Activated naive CD8-positive, alpha-beta T cell treated with anti-CD3 and anti-CD28 coated beads, Interleukin-2, amount 50 U/mL, for 16 hours (primary cell): Measurements from ENCODE around the gene FAM209B.
"Not testable (repeated sequence)": the region's sequence is repeated elsewhere in the genome, so short reads cannot be mapped to it uniquely, and the experiment has no call there.

Experiments used
- DNase-seq: peaks from one replicate; pipeline ENCODE4 v3.0.0-alpha.2; 2020; ENCODE audit warnings: low read depth, low spot score

The FAM209B gene, protein sequence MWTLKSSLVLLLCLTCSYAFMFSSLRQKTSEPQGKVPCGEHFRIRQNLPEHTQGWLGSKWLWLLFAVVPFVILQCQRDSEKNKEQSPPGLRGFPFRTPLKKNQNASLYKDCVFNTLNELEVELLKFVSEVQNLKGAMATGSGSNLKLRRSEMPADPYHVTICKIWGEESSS

DNA sequence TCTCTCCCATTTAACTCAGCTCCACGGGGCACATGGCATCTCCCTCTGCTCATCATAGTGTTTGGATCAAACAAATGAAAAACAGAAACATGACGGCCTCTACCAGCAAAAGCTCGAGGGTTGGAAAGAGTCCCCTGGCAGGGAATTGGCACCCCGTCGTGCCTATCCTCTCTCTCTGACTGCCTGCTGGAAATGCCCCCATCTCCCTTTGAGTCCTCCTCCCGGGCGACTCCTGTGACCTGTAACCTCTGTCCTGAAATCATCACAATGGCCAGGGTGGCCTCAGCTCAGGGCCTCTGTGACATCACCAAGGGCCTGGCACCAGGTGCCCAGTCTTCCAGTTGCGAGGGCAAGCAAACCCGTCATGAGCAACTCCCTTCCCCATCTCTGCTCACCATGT lies at the start of gene FAM209B:
FAM209B (plus strand) TSS at position 301 of the 400 bp plus-strand sequence; CDS start at position 397, 96 bp downstream.
- DNase-seq: not testable (repeated sequence)

DNA sequence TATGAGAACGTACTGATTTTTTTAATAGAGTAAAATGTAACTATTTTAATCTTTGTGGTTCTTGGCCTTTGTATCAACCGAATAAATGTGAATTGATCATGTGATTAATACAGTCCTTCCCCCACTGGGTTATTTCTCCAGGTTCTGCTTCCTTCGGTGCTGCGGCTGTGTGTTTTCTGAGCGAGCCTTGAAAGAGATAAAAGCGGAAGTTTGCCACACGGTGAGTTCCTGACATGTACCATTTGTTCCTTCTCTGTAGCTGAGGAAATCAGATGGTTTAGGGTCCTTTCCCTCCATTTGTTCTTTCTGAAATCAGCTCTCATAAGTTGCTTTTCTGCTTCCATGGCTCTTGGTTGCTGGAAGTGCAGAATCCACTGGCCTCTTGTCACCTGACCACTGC lies 49.1 kb upstream of the FAM209B start:
- DNase-seq: no peak

DNA sequence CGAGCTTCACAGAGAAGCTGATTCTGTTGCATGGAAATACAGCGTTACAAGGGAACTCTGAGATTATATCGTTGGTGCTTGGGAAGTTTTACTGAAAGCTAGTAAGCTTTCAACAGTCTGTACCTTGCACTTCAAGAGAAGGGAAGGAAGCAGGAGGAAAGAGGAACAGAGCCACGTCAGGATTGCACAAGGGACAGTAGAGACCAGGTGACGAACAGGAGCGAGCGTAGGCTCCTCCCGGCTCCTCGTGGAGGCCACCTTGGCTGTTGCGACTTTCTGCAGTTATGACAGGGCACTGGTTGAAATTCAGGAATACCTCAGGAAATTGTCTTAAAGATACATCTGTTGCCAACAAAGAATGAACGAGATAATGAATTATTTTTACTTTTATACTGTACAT lies 45.8 kb upstream of the FAM209B start:
- no peak for DNase-seq

DNA sequence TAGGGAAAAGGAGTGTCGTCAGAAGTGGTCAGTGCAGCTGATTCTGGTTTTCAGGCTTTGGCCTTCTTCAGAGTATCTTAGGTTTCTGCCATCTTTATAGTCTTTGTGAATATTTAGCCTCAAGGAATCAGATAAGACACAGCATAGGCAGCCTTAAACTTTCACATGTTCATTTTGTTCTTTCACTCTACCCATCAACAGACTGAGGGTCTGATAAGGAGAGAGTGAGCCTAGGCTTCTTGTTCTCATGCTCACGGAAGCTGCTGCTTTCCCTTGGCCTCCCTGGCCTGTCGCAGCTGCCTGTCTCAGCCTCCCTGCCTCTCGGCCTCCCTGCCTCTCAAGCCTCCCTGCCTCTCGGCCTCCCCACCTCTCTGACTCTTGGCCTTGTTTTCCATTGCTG lies 44.5 kb upstream of the FAM209B start:
- DNase-seq: no peak

DNA sequence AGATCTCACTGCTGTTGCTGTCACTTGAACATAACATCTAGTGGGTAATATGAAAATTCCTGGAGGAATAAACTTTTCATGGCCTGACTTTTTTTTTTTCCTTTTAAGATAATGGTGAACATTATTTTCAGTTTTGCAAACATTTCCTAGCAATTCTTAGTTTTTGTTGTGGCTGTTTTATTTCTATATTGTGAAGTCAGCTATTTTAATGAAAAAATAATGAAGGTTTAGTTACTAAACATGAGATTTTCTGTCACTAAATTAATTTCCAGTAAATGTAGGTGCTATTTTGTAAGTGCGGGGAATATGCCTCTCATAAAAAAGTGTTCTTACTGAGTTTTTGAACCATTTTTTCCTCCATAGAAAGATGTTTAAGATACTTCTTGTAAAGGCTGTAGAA lies 31.9 kb upstream of the FAM209B start:
- DNase-seq: no peak

DNA sequence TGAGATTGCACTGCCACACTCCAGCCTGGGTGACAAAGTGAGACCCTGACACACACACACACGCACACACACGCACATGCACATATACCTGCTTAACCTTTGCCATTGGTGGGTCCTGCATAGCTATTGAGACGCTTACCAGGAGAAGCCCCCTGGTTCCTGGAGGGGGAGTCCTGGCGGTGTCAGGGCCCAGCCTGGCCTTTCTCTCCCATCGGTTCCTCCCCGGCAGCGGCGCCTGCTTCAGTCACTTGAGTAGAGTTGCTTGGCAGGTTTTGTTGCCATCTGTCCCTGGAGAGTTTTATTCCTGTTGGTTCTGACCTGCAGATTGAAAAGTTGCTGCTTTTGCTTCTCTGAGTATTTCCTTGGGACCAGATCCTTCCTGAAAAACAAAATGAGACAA lies 29.1 kb upstream of the FAM209B start:
- no peak for DNase-seq

DNA sequence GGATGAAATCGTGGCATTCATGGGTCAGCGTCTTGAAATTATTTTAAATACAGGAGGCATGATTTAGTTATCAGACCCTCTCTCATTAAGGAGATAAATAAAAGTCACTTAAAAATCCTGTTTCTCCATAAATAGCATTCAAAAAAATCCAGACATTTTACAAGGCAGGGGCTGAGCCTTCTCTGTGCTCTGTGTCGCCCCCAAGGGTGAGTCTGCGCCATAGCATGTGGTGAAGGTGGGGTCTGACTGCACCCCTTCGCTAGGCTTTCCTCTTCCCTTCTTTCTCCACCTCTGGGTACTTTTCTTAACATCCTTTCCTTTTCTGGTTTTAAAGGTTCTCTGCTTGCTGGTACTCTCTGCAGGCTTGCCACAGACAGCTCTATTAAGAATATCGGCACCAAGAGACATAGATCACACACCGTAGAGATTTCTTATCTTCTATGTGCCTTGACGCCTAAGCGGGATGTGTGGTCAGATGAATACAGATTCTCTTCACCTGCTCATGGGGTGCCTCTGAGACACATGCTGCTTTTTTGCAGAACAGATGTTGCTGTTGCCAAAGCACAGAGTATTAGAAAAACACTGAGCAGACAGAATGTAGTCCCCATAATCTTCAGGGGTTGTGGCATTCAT lies 28.6 kb upstream of the FAM209B start:
- no peak for DNase-seq

DNA sequence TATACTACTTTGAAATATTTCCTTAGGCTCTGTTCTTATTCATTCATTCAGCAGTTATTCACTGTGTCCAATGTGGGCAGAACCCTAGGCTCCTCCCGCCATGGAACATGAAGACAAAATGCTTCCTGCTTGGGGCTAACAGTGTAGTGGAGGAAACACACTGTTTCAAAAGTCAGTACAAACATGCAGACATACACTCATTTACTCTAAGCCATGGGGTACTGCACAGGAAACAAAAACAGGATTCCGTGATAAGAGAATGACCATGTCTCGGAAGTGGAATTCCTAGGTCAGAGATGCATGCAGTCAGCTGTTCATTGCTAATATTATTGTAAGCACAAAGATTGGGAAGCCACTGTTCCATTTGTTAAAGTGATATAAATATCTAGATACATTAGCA lies 26.9 kb upstream of the FAM209B start:
- no peak for DNase-seq

DNA sequence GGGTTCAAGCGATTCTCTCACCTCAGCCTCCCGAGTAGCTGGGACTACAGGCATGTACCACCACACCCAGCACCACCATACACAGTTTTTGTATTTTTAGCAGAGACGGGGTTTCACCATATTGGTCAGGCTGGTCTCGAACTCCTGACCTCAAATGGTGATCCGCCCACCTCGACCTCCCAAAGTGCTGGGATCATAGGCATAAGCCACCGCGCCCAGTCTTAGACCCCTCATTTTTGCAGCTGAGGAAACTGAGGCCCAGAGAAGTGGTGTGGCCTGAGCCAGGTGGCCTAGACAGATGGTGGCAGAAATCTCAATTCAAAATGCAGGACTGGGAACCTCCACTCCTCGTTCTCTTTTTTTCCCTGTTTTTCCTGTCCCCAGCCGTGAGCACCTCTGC lies 21.1 kb upstream of the FAM209B start:
- no peak for DNase-seq

DNA sequence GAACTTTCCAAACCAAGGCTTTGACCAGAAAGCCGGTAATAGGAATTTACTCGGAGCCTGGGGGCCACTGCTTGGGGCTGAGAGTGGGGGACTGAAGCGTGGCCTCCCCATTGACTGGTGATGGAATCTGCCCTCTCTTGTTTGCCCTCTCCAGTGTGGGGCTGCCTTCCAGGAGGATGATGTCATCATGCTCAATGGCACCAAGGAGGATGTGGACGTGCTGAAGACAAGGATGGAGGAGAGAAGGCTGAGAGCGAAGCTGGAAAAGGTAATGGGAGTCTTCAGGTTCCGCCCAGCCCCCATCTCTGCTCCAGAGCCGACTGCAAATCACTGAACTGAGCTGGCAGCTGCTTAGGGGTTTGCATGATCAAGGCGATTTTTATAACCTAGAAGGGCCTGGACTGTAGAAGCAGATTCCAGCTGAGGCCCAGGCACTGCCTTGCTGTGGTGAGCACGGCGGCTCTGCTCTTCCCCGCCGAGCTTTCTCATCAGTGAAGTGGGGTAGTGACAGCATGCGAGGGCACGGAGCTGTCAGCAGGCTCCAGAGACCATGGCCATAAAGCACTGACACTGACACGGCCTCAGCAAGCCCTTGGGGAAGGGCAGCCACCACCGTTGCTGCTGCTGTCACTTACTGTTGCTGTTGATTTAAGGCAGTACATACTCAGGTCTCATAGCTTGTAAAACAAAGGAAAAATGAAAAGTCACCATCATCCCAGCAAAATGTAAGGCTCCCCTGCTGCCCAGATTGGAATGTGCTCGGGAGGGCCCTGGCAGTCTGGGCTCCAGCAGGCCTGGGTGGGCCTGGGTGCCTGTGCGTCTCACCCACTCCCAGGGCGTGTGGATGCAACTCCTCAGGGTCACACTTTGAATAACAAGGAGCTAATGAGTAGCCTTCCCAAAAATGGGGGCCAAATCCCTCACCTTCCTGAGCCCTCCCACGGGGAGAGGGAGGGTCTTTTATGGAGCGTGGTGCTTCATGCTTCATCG lies 19.6 kb upstream of the FAM209B start:
- no peak for DNase-seq

DNA sequence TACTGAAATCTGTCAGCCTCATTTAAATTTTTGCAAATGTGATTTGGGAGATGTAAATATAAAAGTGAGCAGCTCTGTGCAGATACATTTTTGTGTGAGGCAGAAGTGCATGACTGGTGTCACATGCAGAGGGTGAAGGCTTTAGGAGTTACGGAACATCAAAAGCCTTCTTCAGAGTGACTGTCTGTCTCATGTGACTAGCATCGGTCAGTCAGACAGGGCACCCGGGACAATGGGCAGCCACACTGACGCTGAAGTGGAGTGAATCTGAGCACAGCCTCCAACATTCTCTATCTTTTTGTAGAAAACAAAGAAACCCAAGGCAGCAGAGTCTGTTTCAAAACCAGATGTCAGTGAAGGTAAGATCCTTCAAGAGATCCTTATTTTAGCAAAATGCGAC lies 16.4 kb upstream of the FAM209B start:
- no peak for DNase-seq

DNA sequence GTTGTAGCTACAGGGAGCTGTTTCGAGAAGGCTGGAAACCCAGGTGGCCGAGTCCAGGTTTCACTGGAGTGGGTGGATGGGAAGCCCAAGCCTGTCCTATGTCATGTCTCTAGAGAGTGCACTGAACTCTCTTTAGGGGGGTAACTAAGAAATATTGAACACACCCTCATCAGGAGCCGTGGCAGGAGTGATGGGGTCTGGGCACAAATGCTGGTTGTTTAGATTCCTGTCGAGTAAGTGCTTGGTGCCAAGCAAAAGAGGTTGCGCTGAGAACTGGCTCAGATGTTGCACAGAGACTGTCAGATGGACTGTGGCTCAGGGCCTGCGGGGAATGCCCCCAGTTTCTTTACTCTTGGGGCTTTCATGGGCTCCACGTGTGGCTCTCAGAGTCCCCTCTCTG lies 15.8 kb upstream of the FAM209B start:
- DNase-seq: no peak

DNA sequence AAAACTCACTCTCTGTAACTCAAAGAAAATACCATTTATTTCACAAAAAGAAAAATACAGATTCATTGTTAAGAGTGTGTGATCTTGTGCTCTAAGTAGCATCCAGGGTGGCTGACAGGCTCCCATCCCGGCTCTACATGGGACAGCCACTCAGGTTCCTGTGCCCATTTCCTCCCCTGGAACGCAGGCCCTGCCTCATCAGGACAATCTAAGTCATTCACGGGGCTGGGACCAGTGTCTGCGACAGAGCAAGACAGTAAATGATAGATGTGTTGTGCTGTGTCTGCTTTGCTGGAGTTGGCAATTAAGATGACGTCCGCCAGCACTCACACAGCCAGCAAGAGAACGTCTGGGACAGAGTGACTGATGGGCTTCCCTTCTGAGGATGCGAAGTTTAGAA lies 15.4 kb upstream of the FAM209B start:
- DNase-seq: no peak

DNA sequence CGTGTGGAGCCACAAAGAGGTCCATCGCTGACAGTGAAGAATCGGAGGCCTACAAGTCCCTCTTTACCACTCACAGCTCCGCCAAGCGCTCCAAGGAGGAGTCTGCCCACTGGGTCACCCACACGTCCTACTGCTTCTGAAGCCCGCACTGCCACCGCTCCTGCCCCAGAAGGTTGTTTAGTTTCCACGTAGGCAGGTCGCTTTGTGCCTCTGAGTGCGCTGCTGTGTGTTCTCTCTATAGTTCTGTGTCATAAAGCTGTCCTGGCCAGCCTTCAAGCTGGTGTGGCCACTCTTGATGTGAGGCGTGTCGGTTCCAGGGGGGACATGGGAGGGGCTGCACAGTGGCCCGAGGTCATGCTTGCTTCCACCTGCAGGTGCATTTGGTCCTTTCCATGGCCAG lies 14.9 kb upstream of the FAM209B start:
- DNase-seq: no peak

DNA sequence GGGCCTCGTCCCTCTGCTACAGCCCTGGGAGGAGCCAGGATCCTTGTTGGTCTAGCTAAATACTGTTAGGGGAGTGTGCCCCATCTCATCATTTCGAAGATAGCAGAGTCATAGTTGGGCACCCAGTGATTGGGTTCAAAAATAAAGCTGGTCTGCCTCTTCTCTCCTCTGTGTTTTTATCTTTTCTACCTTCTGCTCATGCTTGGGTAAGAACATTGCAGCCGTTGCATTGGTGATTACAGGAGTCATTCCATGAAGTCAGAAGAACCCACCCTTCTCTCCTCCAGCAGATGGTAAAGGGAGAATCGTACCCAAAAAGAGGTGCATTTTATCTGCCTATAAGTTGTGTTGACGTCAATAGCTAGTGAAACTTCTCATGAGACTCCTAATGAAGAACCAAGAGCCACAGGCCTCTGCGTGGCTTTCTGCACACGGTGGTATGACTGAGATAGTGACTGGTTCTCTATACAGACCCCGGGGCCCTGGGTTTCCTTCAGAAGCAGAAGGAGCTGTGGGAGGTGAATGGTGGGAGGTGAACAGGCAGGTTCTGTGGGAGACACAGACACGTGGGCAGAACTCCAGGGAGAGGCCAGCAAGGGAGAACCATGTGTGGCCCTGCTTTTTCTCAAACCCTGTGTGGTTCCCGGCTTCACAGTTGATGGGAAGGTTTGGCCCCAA lies 14.2 kb upstream of the FAM209B start:
- no peak for DNase-seq

DNA sequence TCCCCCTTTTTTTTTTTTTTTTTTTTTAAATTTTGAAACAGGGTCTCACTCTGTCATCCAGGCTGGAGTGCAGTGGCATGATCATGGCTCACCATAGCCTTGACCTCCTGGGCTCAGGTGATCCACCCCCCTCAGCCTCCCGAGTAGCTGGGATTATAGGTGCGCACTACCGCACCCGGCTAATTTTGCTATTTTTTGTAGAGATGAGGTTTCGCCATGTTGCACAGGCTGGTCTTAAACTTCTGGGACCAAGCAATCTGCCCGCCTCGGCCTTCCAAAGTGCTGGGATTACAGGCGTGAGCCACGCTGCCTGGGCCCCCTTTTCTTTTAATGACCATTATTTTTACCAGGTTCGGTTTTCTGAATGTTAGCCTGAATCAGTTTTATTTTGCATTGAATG lies 13.5 kb upstream of the FAM209B start:
- no peak for DNase-seq

DNA sequence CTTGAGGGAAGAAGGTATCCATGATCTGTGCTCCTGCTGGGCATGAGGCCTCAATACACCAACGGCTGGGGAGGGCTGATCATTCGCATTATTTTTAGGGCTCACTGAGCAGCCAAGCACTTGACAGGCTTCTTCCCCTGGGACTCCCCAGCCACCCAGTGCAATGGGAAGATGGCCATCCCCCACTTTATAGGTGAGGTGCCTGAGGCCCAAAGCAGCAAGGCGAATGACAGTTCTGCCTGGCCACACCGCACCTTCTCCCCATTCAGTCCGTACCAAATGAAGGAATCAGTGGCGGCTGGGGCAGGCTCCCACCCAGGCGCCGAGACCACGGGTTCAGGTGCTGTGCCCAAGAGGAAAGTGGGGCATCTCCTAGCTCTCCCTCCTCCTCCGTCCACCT lies 12.9 kb upstream of the FAM209B start:
- DNase-seq: no peak

DNA sequence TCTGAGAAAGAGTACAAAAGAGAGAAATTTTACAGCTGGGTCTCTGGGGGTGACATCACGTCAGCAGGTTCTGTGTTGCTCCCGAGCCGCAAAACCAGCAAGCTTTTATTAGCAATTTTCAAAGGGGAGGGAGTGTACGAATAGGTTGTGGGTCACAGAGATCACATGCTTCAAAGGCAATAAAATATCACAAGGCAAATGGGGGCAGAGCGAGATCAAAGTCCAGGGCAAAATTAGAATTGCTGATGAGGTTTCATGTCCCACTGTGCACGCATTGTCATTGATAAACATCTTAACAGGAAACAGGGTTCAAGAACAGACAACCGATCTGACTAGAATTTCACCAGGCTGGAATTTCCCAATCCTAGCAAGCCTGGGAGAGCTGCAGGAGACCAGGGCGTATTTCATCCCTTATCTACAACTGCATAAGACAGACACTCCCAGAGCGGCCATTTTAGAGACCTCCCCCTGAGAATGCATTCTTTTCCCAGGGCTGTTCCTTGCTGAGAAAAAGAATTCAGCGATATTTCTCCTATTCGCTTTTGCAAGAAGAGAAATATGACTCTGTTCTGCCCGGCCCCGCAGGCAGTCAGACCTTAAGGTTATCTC lies 12.2 kb upstream of the FAM209B start:
- not testable (repeated sequence) for DNase-seq

DNA sequence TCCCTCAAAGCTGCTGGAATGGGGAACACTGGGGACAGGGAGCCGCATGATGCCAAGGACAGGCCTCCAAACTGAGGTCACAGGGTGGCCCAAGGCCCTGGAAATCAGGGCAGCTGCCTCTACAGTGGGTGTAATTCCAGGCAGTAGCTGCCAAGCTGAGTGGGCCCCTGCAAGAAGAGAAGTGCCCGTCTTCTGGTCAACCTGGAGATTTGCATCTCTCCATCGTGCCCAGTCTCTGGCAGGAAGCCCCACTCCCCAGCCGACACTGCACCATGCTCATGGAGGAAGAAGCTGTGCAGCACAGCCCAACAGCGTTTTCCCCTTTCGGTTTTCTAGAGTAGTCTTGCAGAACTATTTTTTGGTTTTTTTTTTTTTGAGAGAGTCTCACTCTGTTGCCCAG lies 10.7 kb upstream of the FAM209B start:
- no peak for DNase-seq

DNA sequence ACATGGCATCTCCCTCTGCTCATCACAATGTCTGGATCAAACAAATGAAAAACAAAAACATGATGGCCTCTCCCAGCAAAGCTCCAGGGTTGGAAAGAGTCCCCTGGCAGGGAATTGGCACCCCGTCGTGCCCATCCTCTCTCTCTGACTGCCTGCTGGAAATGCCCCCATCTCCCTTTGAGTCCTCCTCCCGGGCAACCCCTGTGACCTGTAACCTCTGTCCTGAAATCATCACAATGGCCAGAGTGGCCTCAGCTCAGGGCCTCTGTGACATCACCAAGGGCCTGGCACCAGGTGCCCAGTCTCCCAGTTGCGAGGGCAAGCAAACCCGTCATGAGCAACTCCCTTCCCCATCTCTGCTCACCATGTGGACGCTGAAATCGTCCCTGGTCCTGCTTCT lies 8.6 kb upstream of the FAM209B start, which contains the start of gene FAM209A:
FAM209A (plus strand) TSS at position 301 of the 400 bp plus-strand sequence; CDS start at position 366, 65 bp downstream.
- not testable (repeated sequence) for DNase-seq

DNA sequence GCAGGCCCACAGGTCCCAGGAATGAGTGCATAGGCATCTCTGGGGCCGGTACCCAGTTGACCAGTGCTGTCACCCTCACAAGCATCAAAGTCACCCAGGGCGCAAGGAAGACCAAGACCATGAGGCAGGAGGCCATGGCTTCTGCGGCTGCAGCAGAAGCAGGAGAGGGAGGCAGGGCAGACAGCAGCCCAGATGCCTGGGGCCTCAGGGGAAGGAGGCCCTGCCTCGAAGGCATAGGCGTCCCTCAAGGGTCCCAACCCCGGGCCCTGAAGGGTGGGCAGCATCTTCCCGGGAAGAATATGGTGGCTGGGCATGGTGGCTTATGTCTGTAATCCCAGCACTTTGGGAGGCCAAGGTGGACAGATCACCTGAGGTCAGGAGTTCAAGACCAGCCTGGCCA lies 5.5 kb upstream of the FAM209B start:
- DNase-seq: no peak
